ENCODE data around the gene KCND1. TPM values are rescaled to one million over a fixed set of nuclear protein-coding genes. Genes with fewer than 3 reads are reported as not detected.

Gene KCND1
- total and polyA plus RNA-seq, 4 experiments from 2014 or later, result 1.0 to 1.9 (median 1.8) TPM; not detected in 1

DNA sequence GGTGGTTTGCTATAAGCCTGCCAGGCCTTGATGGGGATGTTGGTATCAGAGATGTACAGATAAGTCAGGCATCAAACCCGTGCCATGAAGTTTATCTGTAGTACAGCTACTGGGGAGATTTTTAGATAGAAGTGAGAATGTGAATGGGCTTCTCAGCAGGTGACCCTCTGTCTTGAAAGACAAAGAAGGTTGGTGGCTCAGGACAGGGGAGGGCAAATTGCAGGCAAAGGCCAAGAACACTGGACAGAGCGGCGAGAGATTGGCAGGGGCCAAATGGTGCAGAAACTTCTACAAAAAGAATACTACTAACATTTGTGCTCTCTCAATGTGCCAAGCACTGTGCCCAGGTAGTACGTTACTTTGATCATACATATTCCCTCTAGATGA, 50.9 kb downstream of the KCND1 start:
- CTCF ChIA-PET (ENCODE audit: partially characterized antibody), result interaction anchor here (4.1 kb wide), 1 partner anchor 16 kb away, joined by 22 read pairs; no protein-coding TSS in a partner anchor

DNA sequence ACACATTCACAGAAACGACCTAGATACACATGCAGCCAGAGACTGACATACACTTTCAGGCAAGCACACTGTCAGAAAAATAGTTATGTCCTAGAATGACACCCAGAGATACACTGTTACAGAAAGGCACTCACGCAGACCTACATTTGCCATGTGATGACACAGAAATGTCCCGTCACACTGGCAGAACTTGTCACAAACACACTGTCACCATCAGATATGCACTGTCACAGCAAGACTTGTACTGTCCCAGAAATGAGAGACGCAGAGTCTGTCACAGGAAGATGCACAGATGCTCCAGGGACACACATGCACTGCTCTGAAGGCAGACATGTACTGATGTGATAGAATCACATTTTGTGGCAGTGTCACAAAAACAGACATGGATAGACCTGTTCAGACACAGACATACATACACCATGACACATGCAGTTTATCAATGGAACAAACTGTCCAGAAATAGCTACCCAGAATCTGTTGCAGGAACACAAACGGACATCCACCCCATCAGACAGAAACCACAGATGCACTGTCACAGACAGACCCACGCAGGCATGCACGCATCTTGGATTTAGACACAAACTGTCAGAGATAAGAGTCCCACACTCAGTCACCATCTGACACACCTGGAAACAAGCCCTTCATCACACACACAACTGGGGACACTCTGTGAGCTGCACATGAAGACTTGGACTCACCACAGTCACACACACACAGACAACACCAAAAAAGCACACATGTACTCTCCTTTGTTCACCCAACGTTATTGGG, 51.5 kb downstream of the KCND1 start:
- peak overlapping the region; percentile 93 to 98 (median 96) for H3K4me3 Mint-ChIP-seq
- ChIA-PET CTCF (ENCODE audit: partially characterized antibody) (interaction anchor here (4.1 kb wide), 1 partner anchor 17 kb away, joined by 22 read pairs; no protein-coding TSS in a partner anchor), POLR2A (ENCODE audit: partially characterized antibody) (interaction anchor here (0.6 to 6.3 kb wide), 14 partner anchors 7 to 209 kb away, joined by 3 to 235 read pairs (median 4); partner anchors contain the start of genes GRIPAP1, HDAC6, OTUD5 and PQBP1)
- no peaks in the 10 kb centered on the region for H3K27me3 Mint-ChIP-seq
- Histone ChIP-seq H3K9me3 (ENCODE audit: control insufficient read depth in 1 of 2, low read length in 2 of 2) (no peaks in the 10 kb centered on the region), H3K36me3 (ENCODE audit: insufficient read depth, low read length) (peaks cover 23% of the 10 kb centered on the region), H3K27me3 (ENCODE audit: insufficient read depth, low read length) (no peaks in the 10 kb centered on the region), H3K27ac (ENCODE audit: low read depth, low read length) (peak overlapping the region; percentile 81), H3K4me1 (ENCODE audit: insufficient read depth, low read length) (peaks cover 65% of the 10 kb centered on the region), H3K4me3 (ENCODE audit: low read length in 2 of 2) (peak overlapping the region; percentile 73 to 78)
- H3K27ac Mint-ChIP-seq, result peak overlapping the region; percentile 87 to 98 (median 96)
- H3K36me3 Mint-ChIP-seq, result peaks cover 29 to 62% of the 10 kb centered on the region in 2 donors
- H3K9me3 Mint-ChIP-seq, result peaks cover 0 to 4% (median 0%) of the 10 kb centered on the region in 8 donors
- DNase-seq, result peak; percentile 51 to 79 (median 65)
- peaks cover 24 to 82% (median 50%) of the 10 kb centered on the region in 4 donors for H3K4me1 Mint-ChIP-seq
- intact Hi-C loops (cut with micrococcal nuclease), result loop anchor here (1.0 to 5.0 kb wide), 4 partner anchors 17 to 123 kb away; partner anchors contain the start of genes GRIPAP1 and TFE3

More for the DNA sequence above, 50.9 kb downstream of the KCND1 start:
- Mint-ChIP-seq H3K36me3 (peaks cover 29 to 59% of the 10 kb centered on the region in 2 donors), H3K4me3 (peak overlapping the region; percentile 93 to 98 (median 96)), H3K4me1 (peaks cover 24 to 82% (median 53%) of the 10 kb centered on the region in 4 donors), H3K27ac (peak overlapping the region; percentile 87 to 98 (median 96)), H3K9me3 (peaks cover 0 to 4% (median 0%) of the 10 kb centered on the region in 8 donors), H3K27me3 (no peaks in the 10 kb centered on the region)
- no peaks in the 10 kb centered on the region for H3K27me3 ChIP-seq (ENCODE audit: insufficient read depth, low read length)
- intact Hi-C loops (cut with micrococcal nuclease), result no loop called here
- H3K36me3 ChIP-seq (ENCODE audit: insufficient read depth, low read length), result peaks cover 22% of the 10 kb centered on the region
- no peaks in the 10 kb centered on the region for H3K9me3 ChIP-seq (ENCODE audit: control insufficient read depth in 1 of 2, low read length in 2 of 2)
- H3K4me1 ChIP-seq (ENCODE audit: insufficient read depth, low read length), result peaks cover 59% of the 10 kb centered on the region
- peak in 1 of 5 donors; percentile 27 for DNase-seq
- POLR2A ChIA-PET (ENCODE audit: partially characterized antibody), result interaction anchor here (0.9 to 6.3 kb wide), 8 partner anchors 9 to 209 kb away, joined by 3 to 235 read pairs (median 4); partner anchors contain the start of genes HDAC6, OTUD5, PQBP1 and SLC35A2
- peak overlapping the region; percentile 81 for H3K27ac ChIP-seq (ENCODE audit: low read depth, low read length)
- H3K4me3 ChIP-seq (ENCODE audit: low read length in 2 of 2), result peak overlapping the region in 1 of 2 donors; percentile 73

DNA sequence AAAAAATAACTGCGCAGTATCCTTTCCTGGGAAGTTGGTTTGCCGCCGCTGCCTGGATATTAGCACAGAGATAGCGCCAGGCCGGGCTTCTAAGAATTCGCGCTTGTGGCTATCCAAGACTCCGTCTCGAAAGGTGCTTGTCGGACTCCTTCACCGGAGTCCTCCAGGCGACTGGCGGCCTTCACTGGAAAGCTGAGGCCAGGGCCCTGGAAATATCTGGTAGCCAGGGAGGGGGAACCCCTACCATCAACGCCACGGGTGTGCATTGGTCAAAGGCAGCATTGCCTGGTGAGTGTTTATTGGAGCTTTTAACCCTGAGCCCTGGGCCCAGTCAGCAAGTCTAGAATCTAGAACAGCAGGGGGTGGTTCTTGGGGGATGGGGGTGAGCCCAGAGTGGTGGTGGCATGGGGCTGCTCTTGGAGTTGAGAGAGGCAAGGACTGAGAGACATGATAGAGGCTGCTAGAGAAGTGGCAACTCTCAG, 52.2 kb downstream of the KCND1 start:
- Mint-ChIP-seq H3K4me3 (peak overlapping the region; percentile 93 to 98 (median 96)), H3K4me1 (peaks cover 23 to 87% (median 53%) of the 10 kb centered on the region in 4 donors), H3K9me3 (peaks cover 0 to 4% (median 0%) of the 10 kb centered on the region in 8 donors), H3K27ac (peak overlapping the region; percentile 87 to 98 (median 96)), H3K27me3 (no peaks in the 10 kb centered on the region), H3K36me3 (peaks cover 34 to 67% of the 10 kb centered on the region in 2 donors)
- H3K36me3 ChIP-seq (ENCODE audit: insufficient read depth, low read length), result peaks cover 30% of the 10 kb centered on the region
- H3K4me1 ChIP-seq (ENCODE audit: insufficient read depth, low read length), result peaks cover 67% of the 10 kb centered on the region
- intact Hi-C loops (cut with micrococcal nuclease), result loop anchor here (1.0 to 5.0 kb wide), 4 partner anchors 18 to 124 kb away; partner anchors contain the start of genes GRIPAP1 and TFE3
- peak overlapping the region; percentile 73 to 78 for H3K4me3 ChIP-seq (ENCODE audit: low read length in 2 of 2)
- no peaks in the 10 kb centered on the region for H3K27me3 ChIP-seq (ENCODE audit: insufficient read depth, low read length)
- ChIA-PET POLR2A (ENCODE audit: partially characterized antibody) (interaction anchor here (0.6 to 6.3 kb wide), 13 partner anchors 8 to 182 kb away, joined by 3 to 235 read pairs (median 4); partner anchors contain the start of genes GRIPAP1, HDAC6, OTUD5 and PQBP1), CTCF (ENCODE audit: partially characterized antibody) (interaction anchor here (4.1 kb wide), 1 partner anchor 18 kb away, joined by 22 read pairs; no protein-coding TSS in a partner anchor)
- H3K27ac ChIP-seq (ENCODE audit: low read depth, low read length), result peak overlapping the region; percentile 81
- no peaks in the 10 kb centered on the region for H3K9me3 ChIP-seq (ENCODE audit: control insufficient read depth in 1 of 2, low read length in 2 of 2)
- peak in 2 of 5 donors; percentile 61 to 71 for DNase-seq

- no peaks in the 10 kb centered on the region for H3K27me3 Mint-ChIP-seq
- Histone ChIP-seq H3K9me3 (ENCODE audit: control insufficient read depth in 1 of 2, low read length in 2 of 2) (no peaks in the 10 kb centered on the region), H3K36me3 (ENCODE audit: insufficient read depth, low read length) (peaks cover 36% of the 10 kb centered on the region), H3K4me3 (ENCODE audit: low read length in 2 of 2) (peak within 1 kb of the TSS; percentile 91 to 98), H3K4me1 (ENCODE audit: insufficient read depth, low read length) (peaks cover 67% of the 10 kb centered on the region), H3K27ac (ENCODE audit: low read depth, low read length) (peak within 1 kb of the TSS; percentile 88), H3K27me3 (ENCODE audit: insufficient read depth, low read length) (no peaks in the 10 kb centered on the region)
- peaks cover 23 to 87% (median 52%) of the 10 kb centered on the region in 4 donors for H3K4me1 Mint-ChIP-seq
- CTCF ChIA-PET (ENCODE audit: partially characterized antibody), result interaction anchor here (1.4 to 4.1 kb wide), 2 partner anchors 18 to 270 kb away, joined by 5 to 22 read pairs; no protein-coding TSS in a partner anchor
- H3K27ac Mint-ChIP-seq, result peak within 1 kb of the TSS; percentile 87 to 98 (median 96)
- peak within 1 kb of the TSS; percentile 93 to 98 (median 96) for H3K4me3 Mint-ChIP-seq
- H3K9me3 Mint-ChIP-seq, result peaks cover 0 to 10% (median 0%) of the 10 kb centered on the region in 8 donors
- intact Hi-C loops (cut with micrococcal nuclease), result loop anchor here (1.0 to 5.0 kb wide), 4 partner anchors 19 to 125 kb away; partner anchors contain the start of genes GRIPAP1 and TFE3
- peaks cover 35 to 68% of the 10 kb centered on the region in 2 donors for H3K36me3 Mint-ChIP-seq
- DNase-seq, result peak; percentile 90 to 97 (median 95)
- POLR2A ChIA-PET (ENCODE audit: partially characterized antibody), result interaction anchor here (0.9 to 6.3 kb wide), 10 partner anchors 9 to 182 kb away, joined by 3 to 235 read pairs (median 6); partner anchors contain the start of genes GRIPAP1, HDAC6, OTUD5 and PQBP1
Measured at GRCh38 chrX:48918643-48919340, 52.9 kb downstream of the KCND1 start, which contains the start of gene PIM2. Gene PIM2, minus strand, starts transcription at chrX:48919024. Its CDS starts 190 bp downstream, at chrX:48918834.

GRCh38 chrX:48918301-48918642, 53.4 kb downstream of the KCND1 start:
- Histone ChIP-seq H3K4me1 (ENCODE audit: insufficient read depth, low read length) (peaks cover 67% of the 10 kb centered on the region), H3K27me3 (ENCODE audit: insufficient read depth, low read length) (no peaks in the 10 kb centered on the region), H3K4me3 (ENCODE audit: low read length in 2 of 2) (peak overlapping the region; percentile 42 to 98), H3K27ac (ENCODE audit: low read depth, low read length) (peak overlapping the region; percentile 88), H3K36me3 (ENCODE audit: insufficient read depth, low read length) (peaks cover 41% of the 10 kb centered on the region), H3K9me3 (ENCODE audit: control insufficient read depth in 1 of 2, low read length in 2 of 2) (no peaks in the 10 kb centered on the region)
- Mint-ChIP-seq H3K27ac (peak overlapping the region; percentile 87 to 98 (median 95)), H3K4me3 (peak overlapping the region; percentile 93 to 98 (median 96)), H3K27me3 (no peaks in the 10 kb centered on the region), H3K9me3 (peaks cover 0 to 10% (median 0%) of the 10 kb centered on the region in 8 donors), H3K36me3 (peaks cover 37 to 73% of the 10 kb centered on the region in 2 donors), H3K4me1 (peaks cover 26 to 86% (median 54%) of the 10 kb centered on the region in 4 donors)
- peak in 1 of 5 donors; percentile 35 for DNase-seq
- ChIA-PET CTCF (ENCODE audit: partially characterized antibody) (interaction anchor here (1.0 to 1.4 kb wide), 2 partner anchors 28 to 270 kb away, joined by 3 to 5 read pairs; no protein-coding TSS in a partner anchor), POLR2A (ENCODE audit: partially characterized antibody) (interaction anchor here (1.0 to 6.3 kb wide), 6 partner anchors 19 to 270 kb away, joined by 3 to 235 read pairs (median 11); partner anchors contain the start of genes OTUD5, PQBP1 and TIMM17B)
- intact Hi-C loops (cut with micrococcal nuclease), result loop anchor here (5.0 kb wide), 1 partner anchor 84 kb away; the partner anchor contains the start of gene GRIPAP1

Measured in CD4-positive, alpha-beta memory T cell (primary cell).